NCI-H460 (cell line): Measurements from ENCODE around the gene CCDC142. TPM values are rescaled to one million over a fixed set of nuclear protein-coding genes. Genes with fewer than 3 reads are reported as not detected.

ENCODE experiments used
- DNase-seq: peaks from one replicate; pipeline ENCODE4 v3.0.0-alpha.2; 2016; ENCODE audit warnings: low read depth; ENCODE audit errors: extremely low read depth
- total RNA-seq: library from RNA; depleted of rRNA; stranded (reverse); fragments of >200 nt; shearing (Covaris generic); gene quantifications from 2 replicates; pipeline ENCODE4 v1.2.3, GENCODE V29; 2014

Gene CCDC142
- total RNA-seq, 1 experiment from 2014 or later: 17.6 TPM

GRCh38 chr2:74515271-74515980 lies 32.6 kb upstream of the CCDC142 start:
- no peak for DNase-seq

GRCh38 chr2:74514368-74515270 lies 31.8 kb upstream of the CCDC142 start, which contains the start of gene TLX2:
Gene TLX2, plus strand, starts transcription at chr2:74514450. Its CDS starts 357 bp downstream, at chr2:74514807.
- no peak for DNase-seq

- DNase-seq: no peak
Measured at GRCh38 chr2:74513605-74514367, 31.0 kb upstream of the CCDC142 start.

DNA sequence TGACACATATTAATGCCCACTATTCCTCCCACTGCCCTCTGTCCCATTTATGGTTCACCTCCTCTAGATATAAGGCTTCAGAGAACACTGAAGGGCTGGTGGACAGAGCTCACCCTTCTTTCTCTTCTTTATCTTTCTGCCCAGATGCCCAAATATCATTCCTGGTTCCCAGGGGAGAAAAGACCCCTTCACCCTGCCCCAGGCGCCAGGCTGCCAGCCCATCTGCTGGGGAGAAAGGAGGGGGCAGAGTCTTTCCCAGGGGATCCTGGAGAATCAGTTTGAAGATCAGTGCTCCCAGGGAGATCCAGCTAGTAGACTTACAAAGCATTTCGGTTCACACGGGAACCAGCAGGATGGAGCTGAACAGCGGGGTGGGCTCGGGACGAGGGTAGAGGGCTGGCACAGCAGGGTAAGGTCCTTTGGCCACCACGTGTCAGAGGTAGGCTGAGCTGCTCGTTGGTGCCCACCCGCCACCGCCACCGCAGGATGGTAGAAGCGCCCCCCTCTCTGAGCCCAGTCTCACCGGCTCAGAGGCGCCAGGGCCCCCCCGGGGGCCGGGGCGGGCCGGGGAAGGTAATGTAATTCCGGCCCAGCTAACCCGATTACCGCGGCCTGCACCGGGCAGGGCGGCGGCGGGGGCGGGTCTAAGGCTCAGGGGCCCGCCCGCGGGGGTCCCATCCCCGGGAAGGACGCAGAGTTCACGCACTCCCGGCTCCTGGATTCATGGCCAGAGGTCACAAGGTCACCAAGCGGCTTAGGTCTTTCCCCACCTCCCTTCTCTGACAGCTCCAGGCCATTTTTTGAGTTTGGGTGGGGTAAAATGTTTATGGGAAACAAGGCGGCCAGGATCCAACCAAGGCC lies 30.2 kb upstream of the CCDC142 start:
- DNase-seq: no peak

DNA sequence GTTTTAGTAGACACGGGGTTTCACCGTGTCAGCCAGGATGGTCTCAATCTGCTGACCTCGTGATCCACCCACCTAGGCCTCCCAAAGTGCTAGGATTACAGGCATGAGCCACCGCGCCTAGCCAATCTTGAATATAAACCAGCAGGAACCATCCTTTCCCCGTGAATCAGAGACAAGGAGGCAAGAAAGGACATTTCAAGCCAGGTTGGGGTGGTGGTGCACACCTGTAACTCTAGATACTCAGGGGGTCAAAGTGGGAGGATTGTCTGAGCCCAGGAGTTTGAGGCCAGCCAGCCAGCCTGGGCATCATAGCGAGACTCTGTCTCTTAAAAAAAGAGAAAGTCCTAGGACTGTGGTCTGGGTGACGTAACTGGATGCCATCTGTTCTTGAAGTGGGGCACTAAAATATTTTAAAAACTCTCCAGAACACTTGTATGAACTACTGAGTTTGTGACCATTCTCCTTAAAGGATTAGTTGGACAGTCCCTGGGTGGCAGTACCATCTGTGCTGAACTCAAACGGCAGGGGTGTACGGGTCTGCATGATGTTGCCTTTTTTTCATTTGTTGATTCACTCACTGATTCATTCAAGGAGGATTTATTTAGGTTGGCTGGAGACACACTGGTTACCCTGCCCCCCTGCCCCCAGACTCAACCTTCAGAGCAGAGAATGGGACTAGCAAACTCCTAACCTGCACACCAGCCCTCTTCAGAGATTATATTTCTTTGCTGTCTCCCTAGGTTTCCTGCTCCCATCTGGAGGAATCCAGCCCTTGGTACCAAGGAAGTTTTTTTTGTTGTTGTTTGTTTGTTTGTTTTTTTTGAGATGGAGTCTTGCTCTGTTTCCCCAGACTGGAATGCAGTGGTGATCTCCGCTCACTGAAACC lies 28.5 kb upstream of the CCDC142 start:
- DNase-seq: no peak

GRCh38 chr2:74510272-74510671 lies 27.5 kb upstream of the CCDC142 start:
- no peak for DNase-seq

GRCh38 chr2:74507926-74508520 lies 25.2 kb upstream of the CCDC142 start:
- no peak for DNase-seq

- DNase-seq: peak; percentile 98
Measured at GRCh38 chr2:74507145-74507925, 24.5 kb upstream of the CCDC142 start, which contains the start of gene PCGF1. Gene PCGF1, minus strand, starts transcription at chr2:74507695. Its CDS starts 27 bp downstream, at chr2:74507668.

DNA sequence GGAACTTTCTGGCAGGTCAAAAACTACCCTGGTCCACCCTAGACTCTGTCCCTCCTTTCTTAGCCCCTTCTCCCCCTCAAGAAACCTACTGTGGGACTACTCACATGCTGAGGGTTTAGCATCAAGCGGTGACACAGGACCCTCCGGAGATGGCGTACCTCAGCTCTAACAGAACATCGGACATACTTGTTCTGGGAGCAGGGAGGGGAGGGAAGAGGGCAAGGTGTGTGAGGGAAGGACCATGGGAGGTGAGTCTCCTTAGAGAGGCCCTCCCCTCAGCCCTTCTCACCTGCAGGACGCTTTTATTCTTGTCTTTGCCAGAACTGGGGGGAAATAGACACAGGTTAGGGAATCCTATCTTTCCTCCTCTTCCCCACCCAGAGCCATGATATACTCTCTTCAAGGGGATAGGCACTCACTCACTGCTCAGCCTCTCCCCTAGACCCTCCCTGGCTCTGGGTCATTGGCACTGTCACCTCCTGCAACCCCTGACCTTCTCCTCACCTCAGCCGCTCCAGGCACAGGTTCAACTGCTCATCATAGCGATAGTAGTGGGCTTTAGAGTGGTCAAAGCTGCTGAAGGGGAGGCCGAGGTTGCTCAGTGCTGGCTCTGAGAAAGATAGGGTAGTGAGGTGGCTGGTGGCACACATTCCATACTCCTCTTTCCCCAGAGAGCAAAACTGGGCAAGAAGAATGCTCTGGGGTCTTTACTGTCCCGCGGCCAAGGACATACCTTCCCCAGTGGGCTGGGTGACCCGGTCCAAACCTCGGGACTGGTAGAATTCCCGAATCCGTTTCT lies 22.8 kb upstream of the CCDC142 start:
- DNase-seq: no peak

DNA sequence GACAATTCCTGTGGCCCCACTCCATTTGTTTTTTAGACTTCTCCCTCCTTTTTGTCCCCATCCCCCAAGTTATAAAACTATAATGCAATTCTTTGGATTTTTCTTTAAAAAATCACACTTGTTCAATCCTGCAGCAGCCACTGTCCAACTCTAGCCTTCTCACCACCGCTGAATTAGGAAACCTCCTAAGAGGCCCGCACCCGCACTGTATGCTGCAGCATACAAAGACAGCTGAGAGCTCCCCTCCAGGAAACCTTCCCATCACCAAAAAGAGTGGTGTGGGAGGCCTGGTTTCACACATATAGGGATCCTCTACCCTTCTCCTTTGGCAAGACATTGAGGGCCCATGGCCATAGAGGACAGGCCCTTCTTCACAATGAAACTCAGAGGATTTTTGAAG lies 21.8 kb upstream of the CCDC142 start:
- no peak for DNase-seq

DNA sequence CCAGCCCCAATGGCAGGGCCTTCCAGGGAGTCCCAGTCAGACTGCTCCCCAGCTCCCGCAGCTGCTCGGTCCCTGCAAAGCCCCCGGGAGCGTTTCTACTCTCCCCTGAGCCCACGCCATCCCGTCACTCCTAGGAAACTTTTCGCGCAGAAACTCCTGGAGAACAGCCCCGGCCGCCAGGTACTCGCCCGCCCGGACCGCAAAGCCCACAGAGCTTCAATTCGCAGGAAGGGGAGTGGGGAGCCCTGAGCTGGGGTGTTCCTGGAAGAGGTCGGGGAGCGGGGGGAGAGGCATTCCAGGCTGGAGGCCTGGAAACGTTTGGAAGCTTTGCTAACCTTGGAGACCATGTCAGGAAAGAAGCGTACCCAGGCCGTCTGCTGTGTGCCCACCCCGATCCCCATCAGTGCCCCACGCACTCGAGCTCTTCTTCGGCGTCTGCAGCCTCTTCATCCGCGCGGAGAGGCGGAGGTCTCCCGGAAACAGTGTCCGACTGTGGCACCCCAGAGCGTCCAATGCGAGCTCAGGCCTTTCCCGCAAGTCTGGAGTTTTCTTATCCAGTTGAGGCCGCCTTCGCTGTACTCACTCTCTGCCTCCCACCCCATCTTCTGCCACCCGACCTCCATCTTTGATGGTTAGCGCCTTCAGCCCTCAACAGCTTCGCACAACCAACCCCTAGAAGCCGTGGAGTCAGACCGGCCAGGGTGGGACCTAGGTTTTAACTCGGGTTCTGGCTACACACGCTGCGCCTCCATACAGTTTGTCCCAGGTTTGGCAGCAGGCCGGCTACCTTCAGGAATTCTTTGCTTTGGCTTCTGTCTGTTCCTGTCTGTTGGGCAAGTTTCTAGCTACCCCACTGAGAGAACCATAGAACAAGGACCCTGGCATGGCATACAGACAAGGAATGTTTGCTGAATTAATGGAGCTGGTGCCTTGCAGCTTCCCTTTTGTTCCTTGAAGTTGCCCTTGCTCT lies 21.0 kb upstream of the CCDC142 start:
- no peak for DNase-seq

GRCh38 chr2:74502720-74503505 lies 20.1 kb upstream of the CCDC142 start:
- peak; percentile 73 for DNase-seq

- no peak for DNase-seq
Measured at GRCh38 chr2:74502147-74502719, 19.4 kb upstream of the CCDC142 start.

- DNase-seq: no peak
Measured at GRCh38 chr2:74501335-74502071, 18.7 kb upstream of the CCDC142 start.
